Activated T-cell treated with anti-CD3 and anti-CD28 coated beads, Interleukin-2, amount 50 U/mL, for 4 hours (primary cell): Measurements from ENCODE around the gene UROS. TPM values are rescaled to one million over a fixed set of nuclear protein-coding genes. Genes with fewer than 3 reads are reported as not detected.

Experiments used
- ATAC-seq, 2 donors: fragments of 200-7000 bp; cut with Tn5 transposase; one replicate each; pipeline ENCODE4 v1.10.0; 2021
- DNase-seq: peaks from one replicate; pipeline ENCODE4 v3.0.0-alpha.2; 2020
- H3K27me3 Mint-ChIP-seq: one replicate; pipeline ENCODE4 v1.8.0; 2021; ENCODE audit warnings: low read depth, mixed read lengths
- H3K36me3 Mint-ChIP-seq: one replicate; pipeline ENCODE4 v1.8.0; 2022; ENCODE audit warnings: mixed read lengths; ENCODE audit not compliant: insufficient read depth
- H3K4me1 Mint-ChIP-seq: one replicate; pipeline ENCODE4 v1.8.0; 2021; ENCODE audit warnings: low read depth, mixed read lengths
- H3K4me3 Mint-ChIP-seq: one replicate; pipeline ENCODE4 v1.8.0; 2021; ENCODE audit warnings: mild to moderate bottlenecking, moderate library complexity, mixed read lengths
- H3K9me3 Mint-ChIP-seq: one replicate; pipeline ENCODE4 v1.8.0; 2021; ENCODE audit warnings: mixed read lengths
- total RNA-seq, 3 donors: library from RNA; stranded (reverse); gene quantifications; one replicate each; pipeline ENCODE4 v1.2.1, GENCODE V29; 2021

The UROS gene
- total RNA-seq, 3 donors from 2014 or later = 28.0 to 35.1 (median 32.8) TPM

DNA sequence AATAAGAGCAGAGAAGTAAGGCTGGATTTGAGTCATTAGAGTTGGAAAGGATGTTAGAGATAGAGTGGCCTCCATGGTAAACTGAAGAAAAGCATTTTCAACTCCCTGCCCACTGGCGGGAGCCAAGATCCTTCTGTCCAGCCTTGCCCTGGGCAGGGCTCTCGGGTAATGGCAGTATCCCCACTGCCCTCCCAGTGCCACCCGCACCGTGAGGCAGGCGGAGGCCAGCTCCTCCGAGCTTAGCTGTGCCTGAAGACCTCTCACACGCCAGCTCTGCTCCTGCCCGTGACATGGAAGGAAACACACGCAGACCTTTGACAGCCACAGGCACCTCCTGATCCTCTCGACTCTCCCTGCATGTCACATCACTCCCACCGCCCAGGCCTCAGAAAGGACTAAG is 22.6 kb upstream of the UROS start:
- no peaks in the 10 kb centered on the region for H3K9me3 Mint-ChIP-seq
- ATAC-seq = no peak
- DNase-seq = no peak
- no peaks in the 10 kb centered on the region for H3K27me3 Mint-ChIP-seq
- H3K36me3 Mint-ChIP-seq = peaks cover 17% of the 10 kb centered on the region
- H3K4me3 Mint-ChIP-seq = no peak overlapping the region
- H3K4me1 Mint-ChIP-seq = no peaks in the 10 kb centered on the region

GRCh38 chr10:125844751-125845221 is 21.7 kb upstream of the UROS start:
- peaks cover 17% of the 10 kb centered on the region for H3K36me3 Mint-ChIP-seq
- no peaks in the 10 kb centered on the region for H3K9me3 Mint-ChIP-seq
- no peaks in the 10 kb centered on the region for H3K27me3 Mint-ChIP-seq
- ATAC-seq = no peak
- DNase-seq = no peak
- H3K4me3 Mint-ChIP-seq = no peak overlapping the region
- H3K4me1 Mint-ChIP-seq = no peaks in the 10 kb centered on the region

GRCh38 chr10:125843603-125844329 is 20.7 kb upstream of the UROS start:
- ATAC-seq (no peak), DNase-seq (no peak)
- H3K27me3 Mint-ChIP-seq = no peaks in the 10 kb centered on the region
- H3K9me3 Mint-ChIP-seq = no peaks in the 10 kb centered on the region
- peaks cover 21% of the 10 kb centered on the region for H3K36me3 Mint-ChIP-seq
- no peak overlapping the region for H3K4me3 Mint-ChIP-seq
- no peaks in the 10 kb centered on the region for H3K4me1 Mint-ChIP-seq

- Mint-ChIP-seq H3K27me3 (no peaks in the 10 kb centered on the region), H3K4me3 (no peak overlapping the region), H3K36me3 (peaks cover 36% of the 10 kb centered on the region), H3K9me3 (no peaks in the 10 kb centered on the region), H3K4me1 (no peaks in the 10 kb centered on the region)
- ATAC-seq (no peak), DNase-seq (no peak)
Measured at GRCh38 chr10:125840955-125841354, 17.9 kb upstream of the UROS start.

GRCh38 chr10:125840406-125840805 is 17.3 kb upstream of the UROS start:
- no peak for ATAC-seq

DNA sequence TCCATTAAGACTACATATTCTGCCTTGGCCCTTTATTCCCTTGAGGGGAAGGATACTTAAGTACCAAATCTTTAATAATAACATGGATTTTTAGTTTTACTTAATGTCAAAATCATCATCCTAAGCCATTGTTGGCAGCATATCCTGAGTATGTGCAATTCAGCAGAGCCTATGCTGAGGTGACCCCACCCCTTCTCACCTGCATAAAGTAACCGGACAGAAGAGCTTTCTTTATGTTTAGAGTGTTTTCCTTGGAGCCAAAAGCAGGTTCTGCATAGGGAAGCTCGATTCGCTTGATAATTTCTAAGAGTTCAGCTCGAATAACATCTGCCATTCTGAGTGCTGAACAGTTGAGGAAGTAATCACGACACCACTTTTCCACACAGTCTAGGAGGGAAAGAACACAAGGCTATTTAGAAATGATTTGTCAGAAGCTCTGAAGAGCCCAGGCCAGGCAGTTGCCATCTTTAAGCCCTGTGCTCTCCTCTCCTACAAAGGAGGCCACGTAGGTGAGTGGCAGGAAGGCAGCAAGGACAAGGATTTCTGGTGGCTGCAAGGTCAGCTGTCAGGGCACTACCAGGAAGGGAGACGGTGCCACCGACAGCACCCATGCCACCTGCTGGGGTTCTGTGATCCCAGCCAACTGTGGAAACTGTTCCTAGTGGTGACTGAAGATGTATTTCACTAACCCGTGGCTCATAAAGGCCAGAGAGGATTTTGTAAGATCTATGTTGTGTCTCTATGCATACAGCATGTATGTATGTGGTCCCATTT is 15.9 kb upstream of the UROS start:
- ATAC-seq (no peak), DNase-seq (no peak)
- H3K4me1 Mint-ChIP-seq = no peaks in the 10 kb centered on the region
- peaks cover 37% of the 10 kb centered on the region for H3K36me3 Mint-ChIP-seq
- no peaks in the 10 kb centered on the region for H3K9me3 Mint-ChIP-seq
- H3K4me3 Mint-ChIP-seq = no peak overlapping the region
- no peaks in the 10 kb centered on the region for H3K27me3 Mint-ChIP-seq

More at GRCh38 chr10:125840406-125840805, 17.3 kb upstream of the UROS start:
- Mint-ChIP-seq H3K9me3 (no peaks in the 10 kb centered on the region), H3K4me1 (no peaks in the 10 kb centered on the region), H3K27me3 (no peaks in the 10 kb centered on the region), H3K4me3 (no peak overlapping the region), H3K36me3 (peaks cover 37% of the 10 kb centered on the region)
- DNase-seq = no peak

DNA sequence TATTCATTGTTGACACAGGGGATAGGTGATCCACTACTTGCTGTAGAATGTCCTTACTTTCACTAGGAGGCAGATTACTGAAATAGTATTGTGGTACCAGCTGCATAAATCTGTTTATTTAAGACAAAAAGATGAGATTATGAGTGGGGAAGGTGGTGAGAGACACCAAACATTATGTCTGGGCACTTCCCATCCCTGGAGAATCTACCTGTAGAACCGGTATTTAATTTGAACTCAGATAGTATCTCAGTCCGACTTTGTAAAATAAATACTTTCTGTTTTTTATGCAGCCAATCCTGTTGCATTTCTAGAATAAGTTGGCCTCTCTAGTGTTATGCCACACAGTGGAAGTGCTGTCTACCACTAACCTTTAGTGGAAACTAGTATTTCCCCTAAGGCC is 13.7 kb upstream of the UROS start:
- no peak for ATAC-seq
- Mint-ChIP-seq H3K36me3 (peaks cover 38% of the 10 kb centered on the region), H3K27me3 (no peaks in the 10 kb centered on the region), H3K4me3 (no peak overlapping the region), H3K4me1 (no peaks in the 10 kb centered on the region), H3K9me3 (no peaks in the 10 kb centered on the region)
- DNase-seq = no peak

DNA sequence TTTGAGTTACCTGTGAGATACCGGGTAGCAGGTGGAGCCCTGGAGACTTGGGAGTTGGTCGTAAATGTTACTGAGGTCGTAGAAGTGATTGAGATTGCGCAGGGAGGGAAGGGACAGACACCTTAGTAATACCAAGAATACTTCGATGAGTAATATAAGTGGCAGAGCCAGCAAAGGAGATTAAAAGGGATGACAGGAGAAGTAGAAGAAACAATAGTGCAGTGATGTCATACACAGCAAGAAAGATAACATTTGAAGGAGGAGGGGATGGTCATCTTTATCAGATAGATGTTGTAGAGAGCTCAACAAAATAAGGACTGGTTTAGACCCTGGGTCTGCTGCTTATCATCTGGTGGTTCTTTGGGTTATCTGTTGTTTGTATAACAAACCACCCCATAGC is 5.3 kb upstream of the UROS start:
- DNase-seq (no peak), ATAC-seq (no peak)
- Mint-ChIP-seq H3K9me3 (no peaks in the 10 kb centered on the region), H3K36me3 (peaks cover 32% of the 10 kb centered on the region), H3K4me3 (no peak overlapping the region), H3K4me1 (peaks cover 10% of the 10 kb centered on the region), H3K27me3 (no peaks in the 10 kb centered on the region)

GRCh38 chr10:125827133-125827532 is 4.1 kb upstream of the UROS start:
- no peaks in the 10 kb centered on the region for H3K27me3 Mint-ChIP-seq
- H3K36me3 Mint-ChIP-seq = peaks cover 31% of the 10 kb centered on the region
- DNase-seq = no peak
- H3K9me3 Mint-ChIP-seq = no peaks in the 10 kb centered on the region
- H3K4me1 Mint-ChIP-seq = peaks cover 11% of the 10 kb centered on the region
- no peak overlapping the region for H3K4me3 Mint-ChIP-seq
- ATAC-seq = no peak

DNA sequence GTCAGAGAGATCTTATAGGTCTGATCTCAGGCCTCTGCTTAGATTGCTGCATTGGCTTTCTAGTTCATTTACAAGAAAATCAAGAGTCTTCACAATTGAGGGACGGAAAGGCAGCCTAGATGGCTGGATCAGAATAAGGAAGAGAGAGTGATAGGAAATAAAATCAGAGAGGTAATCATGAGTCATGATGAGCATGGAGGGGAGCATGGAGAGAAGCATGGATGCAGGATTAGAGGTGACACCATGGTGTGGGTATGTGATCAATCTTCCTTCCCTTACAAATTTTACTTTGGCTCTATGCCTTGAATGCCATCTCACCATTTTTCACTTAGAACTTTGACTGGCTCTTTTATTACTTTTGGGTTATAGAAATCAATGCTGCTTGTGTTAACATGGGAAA is 1.7 kb upstream of the UROS start:
- Mint-ChIP-seq H3K9me3 (no peaks in the 10 kb centered on the region), H3K4me1 (peaks cover 26% of the 10 kb centered on the region), H3K4me3 (no peak overlapping the region), H3K27me3 (no peaks in the 10 kb centered on the region), H3K36me3 (peaks cover 25% of the 10 kb centered on the region)
- ATAC-seq (no peak), DNase-seq (no peak)

- Mint-ChIP-seq H3K4me3 (no peak overlapping the region), H3K27me3 (no peaks in the 10 kb centered on the region), H3K9me3 (no peaks in the 10 kb centered on the region), H3K4me1 (peaks cover 26% of the 10 kb centered on the region), H3K36me3 (peaks cover 18% of the 10 kb centered on the region)
- ATAC-seq (no peak), DNase-seq (no peak)
Measured at GRCh38 chr10:125823663-125824251, 699 bp upstream of the UROS start.

DNA sequence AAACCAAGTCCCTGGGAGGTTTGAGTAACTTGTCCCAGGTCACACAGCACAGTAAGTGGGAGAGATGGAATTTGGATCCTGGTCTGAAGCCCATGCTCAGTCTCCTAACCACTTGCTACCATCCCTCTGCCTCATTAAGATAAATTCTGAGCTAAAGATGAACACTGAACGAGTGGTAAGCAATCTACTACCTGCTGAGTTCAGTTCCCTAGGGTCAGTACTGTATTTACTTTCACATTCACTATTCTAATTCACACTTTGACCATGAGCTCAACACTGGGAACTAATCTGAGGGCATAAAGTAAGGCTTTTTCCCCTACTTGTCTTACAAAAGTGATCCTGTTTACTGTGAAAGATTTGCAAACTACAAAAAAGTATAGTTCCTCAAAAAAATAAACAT is 2.4 kb downstream of the UROS start:
- no peaks in the 10 kb centered on the region for H3K27me3 Mint-ChIP-seq
- peak overlapping the region; percentile 52 for H3K4me3 Mint-ChIP-seq
- ATAC-seq = no peak
- H3K36me3 Mint-ChIP-seq = no peaks in the 10 kb centered on the region
- no peak for DNase-seq
- peaks cover 16% of the 10 kb centered on the region for H3K4me1 Mint-ChIP-seq
- no peaks in the 10 kb centered on the region for H3K9me3 Mint-ChIP-seq

- DNase-seq (no peak), ATAC-seq (no peak)
- peaks cover 16% of the 10 kb centered on the region for H3K4me1 Mint-ChIP-seq
- H3K9me3 Mint-ChIP-seq = no peaks in the 10 kb centered on the region
- no peak overlapping the region for H3K4me3 Mint-ChIP-seq
- peaks cover 22% of the 10 kb centered on the region for H3K36me3 Mint-ChIP-seq
- H3K27me3 Mint-ChIP-seq = no peaks in the 10 kb centered on the region
Measured at GRCh38 chr10:125817337-125817946, 5.6 kb downstream of the UROS start.

- H3K27me3 Mint-ChIP-seq = no peaks in the 10 kb centered on the region
Measured at GRCh38 chr10:125816548-125816947, 6.5 kb downstream of the UROS start.

More at GRCh38 chr10:125816548-125816947, 6.5 kb downstream of the UROS start:
- no peaks in the 10 kb centered on the region for H3K9me3 Mint-ChIP-seq
- no peak for ATAC-seq
- H3K4me1 Mint-ChIP-seq = peaks cover 9% of the 10 kb centered on the region
- H3K36me3 Mint-ChIP-seq = peaks cover 22% of the 10 kb centered on the region
- H3K4me3 Mint-ChIP-seq = no peak overlapping the region
- DNase-seq = no peak
